Endothelial cell (in vitro differentiated cells): ENCODE measurements around the gene PODXL2. TPM values are rescaled to one million over a fixed set of nuclear protein-coding genes. Genes with fewer than 3 reads are reported as not detected.
A peak's percentile ranks its signal among the peaks of the same experiment; 100 is the strongest.

ENCODE experiments used
- DNase-seq: peaks from one replicate; pipeline ENCODE4 v3.0.0; 2021; ENCODE audit warnings: low spot score
- H3K27ac Mint-ChIP-seq: one replicate; pipeline ENCODE4 v1.8.0; 2021; ENCODE audit warnings: mixed read lengths, inconsistent platforms; ENCODE audit not compliant: unreplicated experiment
- H3K27me3 Mint-ChIP-seq: one replicate; pipeline ENCODE4 v1.8.0; 2021; ENCODE audit warnings: mild to moderate bottlenecking, moderate library complexity, mixed read lengths, inconsistent platforms; ENCODE audit not compliant: unreplicated experiment
- H3K36me3 Mint-ChIP-seq: one replicate; pipeline ENCODE4 v1.8.0; 2021; ENCODE audit warnings: mild to moderate bottlenecking, low read depth, mixed read lengths, inconsistent platforms; ENCODE audit not compliant: unreplicated experiment
- H3K4me1 Mint-ChIP-seq: one replicate; pipeline ENCODE4 v1.8.0; 2021; ENCODE audit warnings: mild to moderate bottlenecking, mixed read lengths, inconsistent platforms; ENCODE audit not compliant: unreplicated experiment
- H3K4me3 Mint-ChIP-seq: one replicate; pipeline ENCODE4 v1.8.0; 2021; ENCODE audit warnings: mild to moderate bottlenecking, mixed read lengths, inconsistent platforms; ENCODE audit not compliant: unreplicated experiment
- H3K9me3 Mint-ChIP-seq: one replicate; pipeline ENCODE4 v1.8.0; 2021; ENCODE audit warnings: mixed read lengths, inconsistent platforms; ENCODE audit not compliant: unreplicated experiment
- total RNA-seq: library from RNA; stranded (reverse); fragmentation: NEBNext Ultra II Directional; extraction: Animal tissue kit (Norgen Biotek cat#: 25700); gene quantifications from one replicate; pipeline ENCODE4 v1.2.1, GENCODE V29; 2021; ENCODE audit not compliant: unreplicated experiment
- TF ChIP-seq, protein P1 (sequence below): fragments of 200-600 bp; sonication (generic); IDR thresholded peaks from one replicate; pipeline ENCODE4 v1.5.0; 2021; ENCODE audit warnings: antibody characterized with exemption; ENCODE audit not compliant: unreplicated experiment

Gene PODXL2
- total RNA-seq, 1 donor from 2014 or later, result 16.4 TPM

DNA sequence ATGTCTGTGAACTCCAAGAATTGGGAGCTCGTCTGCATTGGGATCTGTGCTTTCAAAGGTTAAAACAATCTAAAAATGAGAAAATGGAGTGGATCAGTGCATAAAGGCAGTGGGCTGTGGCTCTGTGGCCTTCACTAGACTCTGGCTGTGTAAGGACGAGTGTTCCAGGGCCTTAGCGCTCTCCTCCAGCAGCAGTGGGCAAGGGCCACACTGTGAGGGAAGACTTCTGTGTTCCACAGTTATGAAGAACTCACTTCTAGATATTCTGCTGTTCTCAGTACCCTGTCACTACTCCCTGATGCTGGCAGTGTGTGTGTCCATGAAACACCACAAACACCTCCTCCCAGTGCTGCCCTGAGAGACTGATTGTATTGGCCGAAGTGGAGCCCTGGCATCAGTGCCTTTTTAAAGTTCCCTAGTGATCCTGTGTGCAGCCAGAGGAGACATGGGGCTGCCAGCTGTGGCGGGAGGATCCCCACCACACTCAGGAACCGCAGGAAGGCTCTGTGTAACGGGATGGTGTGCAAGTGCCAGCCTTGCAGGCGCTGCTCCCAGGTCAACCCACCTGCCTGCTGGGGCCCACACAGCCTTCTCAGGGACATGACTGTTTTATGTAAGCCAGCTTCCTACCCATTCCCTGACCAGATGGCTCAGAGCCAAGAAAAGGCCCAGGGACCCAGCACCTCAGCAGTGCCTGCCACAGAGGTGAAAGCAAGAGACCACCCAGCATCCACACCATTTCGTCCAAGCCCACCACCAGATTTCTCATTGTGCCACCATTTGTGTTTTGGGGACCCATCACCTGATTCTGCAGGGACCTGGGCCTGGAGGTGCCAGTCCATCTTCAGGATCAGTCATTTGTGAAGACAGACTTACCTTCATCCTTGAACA, 84.1 kb downstream of the PODXL2 start:
- no peaks in the 10 kb centered on the region for H3K9me3 Mint-ChIP-seq
- H3K4me3 Mint-ChIP-seq, result no peak overlapping the region
- peaks cover 8% of the 10 kb centered on the region for H3K27me3 Mint-ChIP-seq
- peaks cover 50% of the 10 kb centered on the region for H3K4me1 Mint-ChIP-seq
- DNase-seq, result no peak
- H3K36me3 Mint-ChIP-seq, result no peaks in the 10 kb centered on the region
- peak overlapping the region; percentile 67 for H3K27ac Mint-ChIP-seq
- TF ChIP-seq, protein P1, sequence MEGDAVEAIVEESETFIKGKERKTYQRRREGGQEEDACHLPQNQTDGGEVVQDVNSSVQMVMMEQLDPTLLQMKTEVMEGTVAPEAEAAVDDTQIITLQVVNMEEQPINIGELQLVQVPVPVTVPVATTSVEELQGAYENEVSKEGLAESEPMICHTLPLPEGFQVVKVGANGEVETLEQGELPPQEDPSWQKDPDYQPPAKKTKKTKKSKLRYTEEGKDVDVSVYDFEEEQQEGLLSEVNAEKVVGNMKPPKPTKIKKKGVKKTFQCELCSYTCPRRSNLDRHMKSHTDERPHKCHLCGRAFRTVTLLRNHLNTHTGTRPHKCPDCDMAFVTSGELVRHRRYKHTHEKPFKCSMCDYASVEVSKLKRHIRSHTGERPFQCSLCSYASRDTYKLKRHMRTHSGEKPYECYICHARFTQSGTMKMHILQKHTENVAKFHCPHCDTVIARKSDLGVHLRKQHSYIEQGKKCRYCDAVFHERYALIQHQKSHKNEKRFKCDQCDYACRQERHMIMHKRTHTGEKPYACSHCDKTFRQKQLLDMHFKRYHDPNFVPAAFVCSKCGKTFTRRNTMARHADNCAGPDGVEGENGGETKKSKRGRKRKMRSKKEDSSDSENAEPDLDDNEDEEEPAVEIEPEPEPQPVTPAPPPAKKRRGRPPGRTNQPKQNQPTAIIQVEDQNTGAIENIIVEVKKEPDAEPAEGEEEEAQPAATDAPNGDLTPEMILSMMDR, result no peak

DNA sequence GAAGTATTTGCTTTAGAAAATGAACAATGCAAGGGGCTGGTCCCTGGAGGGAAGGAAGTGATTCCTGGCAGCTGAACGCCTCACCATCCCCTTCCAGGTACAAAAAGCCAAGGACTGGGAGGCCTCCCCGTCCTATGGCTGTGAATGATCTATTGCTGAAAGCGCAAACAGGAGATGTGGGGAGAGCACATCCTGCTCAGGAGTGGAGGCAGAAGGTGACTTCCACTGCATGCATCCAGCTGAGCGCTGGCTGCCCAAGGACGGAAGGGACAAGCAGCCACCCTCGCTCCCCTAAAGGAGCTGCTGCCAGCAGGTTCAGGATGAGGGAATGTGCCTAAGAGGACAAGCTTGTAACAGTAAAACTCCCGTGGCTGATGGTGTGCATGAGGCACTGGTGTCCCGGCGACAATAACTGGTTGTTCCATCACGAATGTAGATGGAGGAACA, 85.2 kb downstream of the PODXL2 start:
- Mint-ChIP-seq H3K36me3 (no peaks in the 10 kb centered on the region), H3K27ac (peak overlapping the region; percentile 48), H3K9me3 (no peaks in the 10 kb centered on the region), H3K4me3 (no peak overlapping the region), H3K27me3 (peaks cover 8% of the 10 kb centered on the region), H3K4me1 (peaks cover 52% of the 10 kb centered on the region)
- no peak for DNase-seq
- TF ChIP-seq, protein P1, result no peak

DNA sequence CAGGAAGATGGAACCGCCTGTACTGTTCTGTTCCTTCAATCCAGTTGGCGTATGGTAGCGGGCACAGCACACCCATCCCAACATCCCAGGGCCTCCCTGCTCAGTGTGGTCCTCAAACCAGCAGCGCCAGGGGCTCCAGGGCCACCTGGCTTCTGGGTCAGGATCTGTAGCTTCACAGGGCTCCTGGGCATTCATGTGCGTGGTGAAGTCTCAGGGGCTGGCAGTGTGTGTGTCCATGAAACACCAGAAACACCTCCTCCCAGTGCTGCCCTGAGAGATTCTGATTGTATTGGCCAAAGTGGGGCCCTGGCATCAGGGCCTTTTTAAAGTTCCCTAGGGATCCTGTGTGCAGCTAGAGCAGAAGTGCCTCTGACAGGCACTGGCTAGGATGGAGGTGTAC, 85.9 kb downstream of the PODXL2 start:
- Mint-ChIP-seq H3K27ac (no peak overlapping the region), H3K36me3 (no peaks in the 10 kb centered on the region), H3K9me3 (no peaks in the 10 kb centered on the region), H3K4me1 (peaks cover 52% of the 10 kb centered on the region), H3K4me3 (no peak overlapping the region), H3K27me3 (peaks cover 2% of the 10 kb centered on the region)
- DNase-seq, result no peak
- TF ChIP-seq, protein P1, result no peak

DNA sequence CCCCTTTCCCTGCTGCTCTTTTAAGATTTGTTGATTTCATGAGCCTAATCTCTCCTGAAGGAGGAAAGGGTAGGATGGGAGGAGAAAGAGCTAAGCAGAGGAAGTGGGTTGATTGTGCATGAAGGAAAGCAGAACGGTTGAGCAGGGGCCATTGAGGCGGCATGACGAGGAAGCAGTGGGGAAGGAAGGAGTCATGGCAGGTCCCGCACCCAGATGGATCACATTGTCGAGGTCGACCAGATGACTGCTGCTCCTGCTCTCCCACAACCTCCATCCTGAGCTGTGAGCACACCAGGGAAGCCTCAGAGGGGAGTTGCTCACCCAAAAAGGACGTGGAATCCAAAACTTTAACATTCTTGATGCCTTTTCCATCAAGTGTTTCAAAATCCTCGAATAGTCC, 86.5 kb downstream of the PODXL2 start:
- no peak overlapping the region for H3K27ac Mint-ChIP-seq
- H3K4me1 Mint-ChIP-seq, result peaks cover 52% of the 10 kb centered on the region
- DNase-seq, result no peak
- H3K36me3 Mint-ChIP-seq, result no peaks in the 10 kb centered on the region
- H3K27me3 Mint-ChIP-seq, result no peaks in the 10 kb centered on the region
- no peaks in the 10 kb centered on the region for H3K9me3 Mint-ChIP-seq
- TF ChIP-seq, protein P1, result no peak
- no peak overlapping the region for H3K4me3 Mint-ChIP-seq

DNA sequence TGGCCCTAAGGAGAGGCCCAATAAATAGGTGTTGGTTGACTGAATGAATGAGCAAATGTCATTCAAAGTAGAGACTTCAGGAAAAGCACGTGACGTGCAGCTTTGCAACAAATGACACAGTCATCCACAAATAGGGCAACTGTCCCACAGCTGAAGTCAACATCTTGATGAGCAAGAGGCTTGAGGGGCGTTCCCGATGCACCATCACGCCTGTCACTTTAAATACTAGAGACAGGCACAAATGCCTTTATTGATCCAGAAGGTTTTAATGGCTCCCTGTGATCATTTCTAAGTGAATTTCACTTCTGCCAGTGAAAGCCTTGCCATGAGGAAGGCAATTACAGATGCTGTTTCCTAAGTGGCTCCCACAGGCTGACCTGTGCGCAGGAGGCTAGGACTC, 87.4 kb downstream of the PODXL2 start:
- H3K36me3 Mint-ChIP-seq, result no peaks in the 10 kb centered on the region
- H3K9me3 Mint-ChIP-seq, result no peaks in the 10 kb centered on the region
- H3K27me3 Mint-ChIP-seq, result no peaks in the 10 kb centered on the region
- TF ChIP-seq, protein P1, result no peak
- no peak overlapping the region for H3K27ac Mint-ChIP-seq
- H3K4me3 Mint-ChIP-seq, result no peak overlapping the region
- DNase-seq, result no peak
- peaks cover 48% of the 10 kb centered on the region for H3K4me1 Mint-ChIP-seq
